ENCODE results near the gene ATP6V0B. TPM values are rescaled to one million over a fixed set of nuclear protein-coding genes. Genes with fewer than 3 reads are reported as not detected.

ATP6V0B gene
- total RNA-seq, 1 donor from 2014 or later = 80.9 TPM

DNA sequence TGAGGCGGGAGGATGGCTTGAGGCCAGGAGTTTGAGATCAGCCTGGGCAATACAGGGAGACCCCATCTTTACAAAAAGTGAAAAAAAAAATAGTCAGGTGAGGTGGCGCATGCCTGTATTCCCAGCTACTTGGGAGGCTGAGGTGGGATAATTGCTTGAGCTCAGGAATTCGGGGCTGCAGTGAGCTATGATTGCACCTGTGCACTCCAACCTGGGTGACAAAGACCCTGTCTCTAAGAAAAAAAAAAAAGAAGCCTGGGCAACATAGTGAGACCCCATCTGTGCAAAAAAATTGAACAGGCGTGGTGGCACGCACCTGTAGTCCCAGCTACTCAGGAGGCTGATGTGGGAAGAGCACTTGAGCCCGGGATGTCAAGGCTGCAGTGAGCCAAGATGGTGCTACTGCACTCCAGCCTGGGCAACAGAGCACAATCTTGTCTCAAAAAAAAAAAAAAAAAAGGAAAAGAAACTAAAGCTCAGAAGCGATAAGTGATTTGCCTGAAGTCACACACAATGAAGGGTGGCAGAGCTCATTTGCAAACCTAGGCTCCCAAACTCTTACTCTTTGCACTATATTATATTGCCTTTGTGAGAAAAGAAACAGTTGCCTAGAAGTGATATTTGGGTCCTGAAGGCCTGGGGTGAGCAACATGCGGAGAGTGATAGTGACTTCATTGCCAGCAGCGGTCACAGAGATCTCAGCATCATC lies 18.6 kb downstream of the ATP6V0B start:
- intact Hi-C loops (cut with DNase I) = no loop called here
- no peak for DNase-seq
- no peak for ATAC-seq (ENCODE audit: poor library complexity)

GRCh38 chr1:43994071-43994470 lies 19.3 kb downstream of the ATP6V0B start:
- intact Hi-C loops (cut with DNase I) = no loop called here
- DNase-seq = no peak
- ATAC-seq (ENCODE audit: poor library complexity) = no peak

GRCh38 chr1:43994794-43995790 lies 20.3 kb downstream of the ATP6V0B start:
- no peak for DNase-seq
- ATAC-seq (ENCODE audit: poor library complexity) = no peak
- intact Hi-C loops (cut with DNase I) = no loop called here

DNA sequence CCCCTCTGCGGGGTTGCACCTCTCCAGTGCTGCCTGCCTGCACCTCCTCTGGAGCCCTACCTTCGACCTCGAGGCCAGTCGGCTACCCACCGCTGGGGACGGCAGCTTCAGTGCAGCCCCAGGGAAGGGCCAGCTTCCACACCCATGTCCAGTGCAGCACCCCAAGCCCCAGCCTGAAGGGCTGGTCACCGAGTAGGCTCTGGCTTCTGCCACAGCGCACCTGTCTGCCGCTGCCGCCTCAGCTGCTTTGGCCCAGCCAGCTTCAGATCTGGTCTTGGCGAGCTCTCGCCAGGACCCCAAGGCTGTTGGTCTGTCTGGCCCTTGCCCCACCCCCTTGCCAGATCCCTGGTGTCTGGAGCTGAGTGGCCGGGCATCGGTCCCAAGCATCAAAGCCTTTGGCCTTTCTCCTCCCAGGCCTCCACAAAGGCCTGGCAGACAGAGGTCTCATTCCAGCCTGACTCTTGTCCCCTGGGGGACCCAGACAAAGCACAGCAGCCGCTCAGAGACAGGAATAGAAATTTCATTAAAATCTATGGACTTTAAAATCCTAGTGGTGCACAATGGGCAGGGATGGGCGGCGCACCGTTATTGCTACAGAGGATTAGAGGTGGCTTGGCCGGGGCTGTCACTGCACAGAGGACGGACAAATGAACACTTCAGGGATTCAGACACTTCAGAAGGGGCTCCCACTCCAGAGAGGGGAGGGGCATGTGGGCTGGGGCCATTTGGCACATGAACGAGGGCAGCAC lies 21.4 kb downstream of the ATP6V0B start:
- intact Hi-C loops (cut with DNase I) = no loop called here
- ATAC-seq (ENCODE audit: poor library complexity) = no peak
- no peak for DNase-seq

DNA sequence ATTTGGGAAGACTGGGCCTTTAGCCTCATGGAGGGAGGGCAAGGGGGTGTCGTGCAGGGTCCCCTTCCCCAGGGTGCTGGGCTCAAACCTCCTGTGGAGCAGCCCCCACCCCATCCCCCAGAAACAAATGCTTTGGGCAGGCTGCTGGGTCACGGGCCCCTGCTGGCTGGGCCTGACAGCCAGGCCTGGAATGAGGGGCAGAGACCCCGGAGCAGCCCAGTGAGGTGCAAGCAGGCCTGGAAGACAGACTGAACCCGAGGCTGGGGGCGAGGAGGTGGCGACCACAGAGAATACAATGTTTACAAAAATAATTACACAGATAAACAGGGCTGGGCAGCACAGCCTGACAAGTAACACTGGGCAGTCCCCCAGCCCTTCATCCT lies 22.0 kb downstream of the ATP6V0B start:
- intact Hi-C loops (cut with DNase I) = no loop called here
- ATAC-seq (ENCODE audit: poor library complexity) = no peak
- no peak for DNase-seq

GRCh38 chr1:43997295-43997999 lies 22.7 kb downstream of the ATP6V0B start:
- DNase-seq (no peak), ATAC-seq (ENCODE audit: poor library complexity) (no peak)
- intact Hi-C loops (cut with DNase I) = no loop called here

GRCh38 chr1:43998000-43998378 lies 23.2 kb downstream of the ATP6V0B start:
- intact Hi-C loops (cut with DNase I) = no loop called here
- no peak for ATAC-seq (ENCODE audit: poor library complexity)
- DNase-seq = no peak

DNA sequence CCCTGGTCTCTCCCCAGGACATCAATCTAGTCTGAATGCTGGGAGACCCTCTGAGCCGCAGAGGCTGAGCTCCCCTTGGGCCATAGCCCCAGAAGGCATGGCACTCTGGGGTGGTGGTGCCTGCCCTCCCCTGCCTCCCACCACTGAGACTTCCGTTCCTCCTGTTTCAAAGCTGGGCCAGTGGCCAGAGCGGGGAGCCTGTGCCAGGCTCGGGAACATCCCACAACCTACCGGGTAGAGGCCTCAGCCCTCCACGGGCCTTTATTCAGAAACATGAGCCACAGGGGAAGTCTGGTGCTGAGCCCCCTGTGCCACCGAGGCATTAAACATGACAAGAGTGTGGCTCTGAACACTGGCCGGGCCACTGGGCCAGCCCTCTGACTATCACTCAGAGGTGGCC lies 24.7 kb downstream of the ATP6V0B start:
- no peak for DNase-seq
- intact Hi-C loops (cut with DNase I) = no loop called here
- no peak for ATAC-seq (ENCODE audit: poor library complexity)

DNA sequence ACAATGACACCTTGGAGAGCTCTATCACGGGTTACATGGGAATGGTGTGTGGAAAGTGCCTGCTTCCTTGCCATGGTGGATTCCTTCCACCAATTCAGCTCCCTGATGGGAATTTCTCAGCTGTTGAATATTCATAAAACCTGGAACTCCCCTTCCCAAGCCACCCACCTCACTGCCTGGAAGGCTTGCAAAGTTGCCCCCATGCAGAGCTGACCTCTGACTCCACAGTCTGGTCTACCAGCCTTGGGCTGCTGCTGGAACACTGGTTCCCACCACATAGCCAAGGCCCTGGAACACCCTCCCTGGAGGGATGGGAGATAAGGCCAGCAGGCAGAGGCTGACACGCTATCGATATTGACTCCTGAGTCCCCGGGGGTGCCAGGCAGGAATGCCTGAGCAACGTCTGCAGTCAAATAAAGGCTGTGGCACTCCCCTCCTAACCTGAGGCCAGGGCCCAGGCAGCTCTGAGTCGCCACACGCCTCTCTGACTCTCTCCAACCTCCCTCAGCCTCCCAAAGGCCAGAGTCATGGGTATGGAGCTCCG lies 25.4 kb downstream of the ATP6V0B start:
- intact Hi-C loops (cut with DNase I) = no loop called here
- no peak for ATAC-seq (ENCODE audit: poor library complexity)

DNA sequence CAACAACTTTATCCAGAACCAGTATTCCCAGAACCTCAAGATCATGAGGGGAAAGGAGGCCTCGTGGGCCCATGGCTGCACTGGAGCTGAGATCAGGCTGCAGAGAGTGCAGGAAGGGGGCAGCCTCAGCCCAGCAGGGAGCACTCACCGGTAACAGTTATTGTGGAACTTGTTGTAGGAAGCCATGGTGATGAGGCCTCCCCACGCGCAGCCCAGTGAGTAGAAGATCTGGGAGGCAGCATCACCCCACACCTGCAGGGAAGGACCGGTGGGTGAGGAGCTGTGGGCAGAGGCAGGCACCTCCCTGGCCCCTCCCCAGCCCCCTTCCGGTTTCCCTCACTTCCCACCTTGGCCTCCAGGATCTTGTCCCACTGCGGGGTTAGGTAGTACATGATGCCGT lies 27.4 kb downstream of the ATP6V0B start:
- intact Hi-C loops (cut with DNase I) = no loop called here
- no peak for DNase-seq
- no peak for ATAC-seq (ENCODE audit: poor library complexity)

More for the DNA sequence above, 25.4 kb downstream of the ATP6V0B start:
- DNase-seq = no peak

DNA sequence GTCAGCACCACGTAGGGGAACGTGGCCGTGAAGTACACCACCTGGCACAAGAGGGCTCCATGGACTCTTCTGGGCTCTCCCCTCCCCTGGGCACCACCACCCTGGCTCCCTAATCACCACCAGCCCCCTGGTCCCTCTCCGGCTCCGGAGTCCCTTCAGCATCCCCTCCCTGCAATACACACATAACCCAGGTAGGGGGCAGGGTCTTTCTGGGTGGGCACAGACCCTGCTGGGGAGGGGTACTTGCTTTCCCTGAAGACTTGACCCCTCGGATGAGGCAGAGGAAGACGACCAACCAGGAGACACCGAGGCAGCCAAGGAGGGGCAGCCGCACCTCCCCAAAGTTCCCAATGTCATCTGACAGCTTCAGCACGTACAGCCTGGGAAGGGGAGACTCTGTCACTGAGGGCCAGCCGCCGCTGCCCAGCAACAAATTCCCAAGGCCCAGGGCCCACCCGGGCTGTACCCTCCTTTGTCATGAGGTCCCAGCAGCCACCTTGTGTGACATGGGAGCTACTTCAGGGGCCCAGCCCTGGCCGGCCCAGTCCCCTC lies 27.9 kb downstream of the ATP6V0B start:
- ATAC-seq (ENCODE audit: poor library complexity) (no peak), DNase-seq (no peak)
- intact Hi-C loops (cut with DNase I) = no loop called here

DNA sequence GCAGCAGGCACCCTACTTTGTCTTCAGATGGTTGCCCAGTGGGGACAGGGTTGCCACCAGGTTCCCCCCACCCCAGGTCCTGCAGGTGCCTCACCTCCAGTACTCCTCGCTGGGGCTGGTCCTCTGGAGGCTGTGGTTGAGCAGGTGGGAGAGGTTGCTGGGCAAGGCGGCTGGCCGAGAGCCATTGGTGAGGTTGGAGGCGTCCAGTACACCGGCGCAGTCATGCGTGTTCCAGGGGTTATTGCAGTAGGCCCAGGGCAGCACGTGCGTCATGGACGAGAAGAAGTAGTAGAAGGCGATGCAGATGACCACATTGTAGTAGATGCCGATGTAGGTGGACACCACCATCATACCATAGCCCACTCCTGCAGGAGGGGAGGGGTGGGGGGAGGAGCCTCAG lies 33.5 kb downstream of the ATP6V0B start:
- intact Hi-C loops (cut with DNase I) = loop anchor here (5.0 kb wide), 1 partner anchor 39 kb away; no protein-coding TSS in a partner anchor
- DNase-seq (no peak), ATAC-seq (ENCODE audit: poor library complexity) (no peak)

GRCh38 chr1:44010935-44011471 lies 36.2 kb downstream of the ATP6V0B start:
- ATAC-seq (ENCODE audit: poor library complexity) (no peak), DNase-seq (no peak)
- intact Hi-C loops (cut with DNase I) = no loop called here

GRCh38 chr1:44012404-44012803 lies 37.6 kb downstream of the ATP6V0B start:
- DNase-seq = no peak
- intact Hi-C loops (cut with DNase I) = no loop called here
- ATAC-seq (ENCODE audit: poor library complexity) = no peak

GRCh38 chr1:44012941-44013609 lies 38.3 kb downstream of the ATP6V0B start:
- ATAC-seq (ENCODE audit: poor library complexity) (no peak), DNase-seq (no peak)
- intact Hi-C loops (cut with DNase I) = no loop called here

DNA sequence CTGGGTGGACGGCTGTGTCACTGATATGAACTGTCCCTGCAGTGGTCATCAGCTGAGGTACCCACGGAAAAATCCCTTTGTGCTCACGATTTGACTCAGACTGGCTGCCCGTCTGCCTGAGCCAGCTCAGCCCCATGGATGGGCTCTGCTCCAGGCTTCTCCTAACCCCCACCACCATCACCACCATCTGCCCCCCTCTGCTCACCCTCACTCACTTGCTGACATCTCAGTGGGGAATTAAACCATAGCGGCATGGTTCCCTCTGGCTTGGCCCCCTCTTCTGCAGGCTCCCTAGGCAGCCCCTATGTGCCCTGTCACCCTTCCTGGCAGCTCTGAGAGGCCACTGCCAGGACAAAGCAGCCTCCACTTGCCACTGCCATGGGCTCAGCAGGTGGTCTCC lies 39.2 kb downstream of the ATP6V0B start:
- intact Hi-C loops (cut with DNase I) = no loop called here
- ATAC-seq (ENCODE audit: poor library complexity) (no peak), DNase-seq (no peak)

- intact Hi-C loops (cut with DNase I) = no loop called here
- ATAC-seq (ENCODE audit: poor library complexity) = peak; percentile 23
- no peak for DNase-seq
These were observed 39.8 kb downstream of the ATP6V0B start for GRCh38 chr1:44014365-44015104.

Measured in Right ventricle myocardium superior (tissue), 1 donor.